ENCODE data around the gene CCRL2.
A peak's percentile ranks its signal among the peaks of the same experiment; 100 is the strongest.

CCRL2 gene

GRCh38 chr3:46406788-46407611 lies at the start of gene CCRL2, which contains the start of gene CCR5AS:
Gene CCRL2, plus strand, starts transcription at chr3:46407259. Its CDS starts 821 bp downstream, at chr3:46408080.
Gene CCR5AS, minus strand, starts transcription at chr3:46407066.
- no peak for DNase-seq

GRCh38 chr3:46358466-46358865 lies 48.6 kb upstream of the CCRL2 start:
- no peak for DNase-seq

- peak; percentile 9 for DNase-seq
These were observed 47.1 kb upstream of the CCRL2 start for GRCh38 chr3:46359733-46360493.

- DNase-seq, result no peak
These were observed 46.2 kb upstream of the CCRL2 start for GRCh38 chr3:46360907-46361306.

GRCh38 chr3:46361408-46362283 lies 45.4 kb upstream of the CCRL2 start:
- DNase-seq, result peak; percentile 5

- no peak for DNase-seq
These were observed 42.0 kb upstream of the CCRL2 start for GRCh38 chr3:46365041-46365440.

- DNase-seq, result no peak
These were observed 41.1 kb upstream of the CCRL2 start for GRCh38 chr3:46365737-46366524.

- no peak for DNase-seq
These were observed 39.2 kb upstream of the CCRL2 start for GRCh38 chr3:46367811-46368210.

GRCh38 chr3:46368569-46368968 lies 38.5 kb upstream of the CCRL2 start:
- no peak for DNase-seq

- no peak for DNase-seq
These were observed 37.9 kb upstream of the CCRL2 start for GRCh38 chr3:46369151-46369550.

- DNase-seq, result no peak
These were observed 37.4 kb upstream of the CCRL2 start for GRCh38 chr3:46369675-46370132.

GRCh38 chr3:46370839-46371518 lies 36.1 kb upstream of the CCRL2 start, which contains the start of gene CCR5:
Gene CCR5, plus strand, starts transcription at chr3:46370946. Its CDS starts 1,957 bp downstream, at chr3:46372903.
- no peak for DNase-seq

GRCh38 chr3:46371519-46372340 lies 35.3 kb upstream of the CCRL2 start:
- DNase-seq, result no peak

GRCh38 chr3:46372492-46373359 lies 34.3 kb upstream of the CCRL2 start:
- DNase-seq, result no peak

- no peak for DNase-seq
These were observed 32.3 kb upstream of the CCRL2 start for GRCh38 chr3:46374755-46375154.

GRCh38 chr3:46375218-46375617 lies 31.8 kb upstream of the CCRL2 start:
- DNase-seq, result no peak

GRCh38 chr3:46375814-46376213 lies 31.2 kb upstream of the CCRL2 start:
- no peak for DNase-seq

- DNase-seq, result peak; percentile 34
These were observed 28.6 kb upstream of the CCRL2 start for GRCh38 chr3:46378426-46378942.

Measured in fibroblast of upper back skin (primary cell).